ENCODE results near the gene ACAD9.
"Not testable (repeated sequence)": the region's sequence is repeated elsewhere in the genome, so short reads cannot be mapped to it uniquely, and the experiment has no call there.

ACAD9 gene

GRCh38 chr3:128873244-128874022, 6.0 kb upstream of the ACAD9 start:
- H3K4me1 Mint-ChIP-seq, result peaks cover 11% of the 10 kb centered on the region
- H3K9me3 Mint-ChIP-seq, result no peaks in the 10 kb centered on the region
- no peak overlapping the region for H3K4me3 Mint-ChIP-seq
- no peak overlapping the region for H3K27ac Mint-ChIP-seq
- no peaks in the 10 kb centered on the region for H3K27me3 Mint-ChIP-seq
- no peaks in the 10 kb centered on the region for H3K36me3 Mint-ChIP-seq
- ATAC-seq, result no peak

- Mint-ChIP-seq H3K27me3 (no peaks in the 10 kb centered on the region), H3K9me3 (no peaks in the 10 kb centered on the region), H3K36me3 (no peaks in the 10 kb centered on the region), H3K27ac (no peak overlapping the region), H3K4me1 (peaks cover 18% of the 10 kb centered on the region), H3K4me3 (no peak overlapping the region)
- ATAC-seq, result no peak
These were observed 4.8 kb upstream of the ACAD9 start for GRCh38 chr3:128874481-128875180.

GRCh38 chr3:128875556-128876120, 3.8 kb upstream of the ACAD9 start:
- Mint-ChIP-seq H3K9me3 (no peaks in the 10 kb centered on the region), H3K4me1 (peaks cover 28% of the 10 kb centered on the region), H3K36me3 (no peaks in the 10 kb centered on the region), H3K27me3 (no peaks in the 10 kb centered on the region), H3K4me3 (no peak overlapping the region), H3K27ac (no peak overlapping the region)
- peak; percentile 53 for ATAC-seq

GRCh38 chr3:128878011-128878457, 1.4 kb upstream of the ACAD9 start:
- peak overlapping the region; percentile 85 for H3K4me3 Mint-ChIP-seq

GRCh38 chr3:128878556-128879124, 780 bp upstream of the ACAD9 start:
- H3K4me3 Mint-ChIP-seq, result peak overlapping the region; percentile 85
- peaks cover 56% of the 10 kb centered on the region for H3K4me1 Mint-ChIP-seq
- no peaks in the 10 kb centered on the region for H3K27me3 Mint-ChIP-seq
- H3K9me3 Mint-ChIP-seq, result no peaks in the 10 kb centered on the region
- peak overlapping the region; percentile 96 for H3K27ac Mint-ChIP-seq
- H3K36me3 Mint-ChIP-seq, result peaks cover 11% of the 10 kb centered on the region
- ATAC-seq, result peak; percentile 29

More at GRCh38 chr3:128878011-128878457, 1.4 kb upstream of the ACAD9 start:
- Mint-ChIP-seq H3K4me1 (peaks cover 52% of the 10 kb centered on the region), H3K36me3 (peaks cover 9% of the 10 kb centered on the region), H3K27ac (peak overlapping the region; percentile 96), H3K27me3 (no peaks in the 10 kb centered on the region), H3K9me3 (no peaks in the 10 kb centered on the region)
- no peak for ATAC-seq

- Mint-ChIP-seq H3K4me1 (peaks cover 62% of the 10 kb centered on the region), H3K9me3 (no peaks in the 10 kb centered on the region), H3K36me3 (peaks cover 20% of the 10 kb centered on the region), H3K27me3 (no peaks in the 10 kb centered on the region), H3K4me3 (peak overlapping the region; percentile 85), H3K27ac (peak overlapping the region; percentile 96)
- no peak for ATAC-seq
These were observed 571 bp downstream of the ACAD9 start for GRCh38 chr3:128879991-128880390.

- not testable (repeated sequence) for H3K27me3 Mint-ChIP-seq, ATAC-seq, H3K9me3 Mint-ChIP-seq
- H3K4me3 Mint-ChIP-seq, result peak overlapping the region; percentile 85
- peaks cover 23% of the 10 kb centered on the region for H3K36me3 Mint-ChIP-seq
- peaks cover 62% of the 10 kb centered on the region for H3K4me1 Mint-ChIP-seq
- peak overlapping the region; percentile 96 for H3K27ac Mint-ChIP-seq
These were observed 1.0 kb downstream of the ACAD9 start for GRCh38 chr3:128880455-128880854.

GRCh38 chr3:128881576-128881975, 2.2 kb downstream of the ACAD9 start:
- no peaks in the 10 kb centered on the region for H3K27me3 Mint-ChIP-seq
- no peaks in the 10 kb centered on the region for H3K9me3 Mint-ChIP-seq
- peak overlapping the region; percentile 2 for H3K4me3 Mint-ChIP-seq
- H3K27ac Mint-ChIP-seq, result no peak overlapping the region
- ATAC-seq, result no peak
- peaks cover 23% of the 10 kb centered on the region for H3K36me3 Mint-ChIP-seq
- peaks cover 62% of the 10 kb centered on the region for H3K4me1 Mint-ChIP-seq

GRCh38 chr3:128882719-128883118, 3.3 kb downstream of the ACAD9 start:
- Mint-ChIP-seq H3K36me3 (peaks cover 23% of the 10 kb centered on the region), H3K4me3 (no peak overlapping the region), H3K4me1 (peaks cover 59% of the 10 kb centered on the region), H3K27ac (no peak overlapping the region), H3K9me3 (no peaks in the 10 kb centered on the region), H3K27me3 (no peaks in the 10 kb centered on the region)
- ATAC-seq, result no peak

- Mint-ChIP-seq H3K9me3 (no peaks in the 10 kb centered on the region), H3K27me3 (no peaks in the 10 kb centered on the region), H3K4me1 (peaks cover 41% of the 10 kb centered on the region), H3K36me3 (peaks cover 30% of the 10 kb centered on the region), H3K4me3 (no peak overlapping the region), H3K27ac (no peak overlapping the region)
- ATAC-seq, result no peak
These were observed 5.6 kb downstream of the ACAD9 start for GRCh38 chr3:128884992-128885391.

GRCh38 chr3:128889139-128889894, 9.9 kb downstream of the ACAD9 start:
- H3K4me3 Mint-ChIP-seq, result no peak overlapping the region
- H3K27me3 Mint-ChIP-seq, result no peaks in the 10 kb centered on the region
- H3K9me3 Mint-ChIP-seq, result no peaks in the 10 kb centered on the region
- no peak for ATAC-seq
- H3K4me1 Mint-ChIP-seq, result no peaks in the 10 kb centered on the region
- H3K27ac Mint-ChIP-seq, result no peak overlapping the region
- peaks cover 21% of the 10 kb centered on the region for H3K36me3 Mint-ChIP-seq

GRCh38 chr3:128895843-128896697, 16.6 kb downstream of the ACAD9 start:
- H3K27ac Mint-ChIP-seq, result no peak overlapping the region
- no peak overlapping the region for H3K4me3 Mint-ChIP-seq
- H3K9me3 Mint-ChIP-seq, result no peaks in the 10 kb centered on the region
- ATAC-seq, result no peak
- H3K4me1 Mint-ChIP-seq, result no peaks in the 10 kb centered on the region
- no peaks in the 10 kb centered on the region for H3K27me3 Mint-ChIP-seq
- H3K36me3 Mint-ChIP-seq, result peaks cover 66% of the 10 kb centered on the region

- ATAC-seq, result no peak
- Mint-ChIP-seq H3K36me3 (peaks cover 88% of the 10 kb centered on the region), H3K4me3 (no peak overlapping the region), H3K27ac (no peak overlapping the region), H3K9me3 (no peaks in the 10 kb centered on the region), H3K4me1 (no peaks in the 10 kb centered on the region), H3K27me3 (no peaks in the 10 kb centered on the region)
These were observed 23.0 kb downstream of the ACAD9 start for GRCh38 chr3:128902426-128902825.

GRCh38 chr3:128903501-128903900, 24.1 kb downstream of the ACAD9 start:
- H3K4me1 Mint-ChIP-seq, result no peaks in the 10 kb centered on the region
- ATAC-seq, result no peak
- H3K9me3 Mint-ChIP-seq, result no peaks in the 10 kb centered on the region
- H3K27ac Mint-ChIP-seq, result no peak overlapping the region
- no peaks in the 10 kb centered on the region for H3K27me3 Mint-ChIP-seq
- no peak overlapping the region for H3K4me3 Mint-ChIP-seq
- H3K36me3 Mint-ChIP-seq, result peaks cover 77% of the 10 kb centered on the region
